Nephron progenitor cell (in vitro differentiated cells): ENCODE results near the gene LMBRD1.
"Not testable (repeated sequence)": the region's sequence is repeated elsewhere in the genome, so short reads cannot be mapped to it uniquely, and the experiment has no call there.

ENCODE experiments used
- DNase-seq: peaks from one replicate; pipeline ENCODE4 v3.0.0; 2021
- H3K27ac Mint-ChIP-seq: 2 replicates; pipeline ENCODE4 v1.8.0; 2021; ENCODE audit warnings: mild to moderate bottlenecking, moderate library complexity, mixed read lengths
- H3K27me3 Mint-ChIP-seq: 2 replicates; pipeline ENCODE4 v1.8.0; 2021; ENCODE audit warnings: mild to moderate bottlenecking, low read depth, mixed read lengths; ENCODE audit not compliant: poor library complexity
- H3K36me3 Mint-ChIP-seq: 2 replicates; pipeline ENCODE4 v1.8.0; 2021; ENCODE audit warnings: low read depth, mixed read lengths
- H3K4me1 Mint-ChIP-seq: 2 replicates; pipeline ENCODE4 v1.8.0; 2021; ENCODE audit warnings: mixed read lengths
- H3K4me3 Mint-ChIP-seq: 2 replicates; pipeline ENCODE4 v1.8.0; 2021; ENCODE audit warnings: mild to moderate bottlenecking, moderate library complexity, mixed read lengths
- H3K9me3 Mint-ChIP-seq: 2 replicates; pipeline ENCODE4 v1.8.0; 2021; ENCODE audit warnings: mild to moderate bottlenecking, moderate library complexity, mixed read lengths
- TF ChIP-seq, protein P1 (sequence below): fragments of 200-600 bp; sonication (generic); IDR thresholded peaks from 2 replicates; pipeline ENCODE4 v1.5.0; 2021; ENCODE audit warnings: antibody characterized with exemption

LMBRD1 gene

GRCh38 chr6:69812746-69813427 lies 16.1 kb upstream of the LMBRD1 start:
- H3K27ac Mint-ChIP-seq, result no peak overlapping the region
- H3K36me3 Mint-ChIP-seq, result no peaks in the 10 kb centered on the region
- TF ChIP-seq, protein P1, sequence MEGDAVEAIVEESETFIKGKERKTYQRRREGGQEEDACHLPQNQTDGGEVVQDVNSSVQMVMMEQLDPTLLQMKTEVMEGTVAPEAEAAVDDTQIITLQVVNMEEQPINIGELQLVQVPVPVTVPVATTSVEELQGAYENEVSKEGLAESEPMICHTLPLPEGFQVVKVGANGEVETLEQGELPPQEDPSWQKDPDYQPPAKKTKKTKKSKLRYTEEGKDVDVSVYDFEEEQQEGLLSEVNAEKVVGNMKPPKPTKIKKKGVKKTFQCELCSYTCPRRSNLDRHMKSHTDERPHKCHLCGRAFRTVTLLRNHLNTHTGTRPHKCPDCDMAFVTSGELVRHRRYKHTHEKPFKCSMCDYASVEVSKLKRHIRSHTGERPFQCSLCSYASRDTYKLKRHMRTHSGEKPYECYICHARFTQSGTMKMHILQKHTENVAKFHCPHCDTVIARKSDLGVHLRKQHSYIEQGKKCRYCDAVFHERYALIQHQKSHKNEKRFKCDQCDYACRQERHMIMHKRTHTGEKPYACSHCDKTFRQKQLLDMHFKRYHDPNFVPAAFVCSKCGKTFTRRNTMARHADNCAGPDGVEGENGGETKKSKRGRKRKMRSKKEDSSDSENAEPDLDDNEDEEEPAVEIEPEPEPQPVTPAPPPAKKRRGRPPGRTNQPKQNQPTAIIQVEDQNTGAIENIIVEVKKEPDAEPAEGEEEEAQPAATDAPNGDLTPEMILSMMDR, result no peak
- no peaks in the 10 kb centered on the region for H3K9me3 Mint-ChIP-seq
- DNase-seq, result no peak
- peaks cover 24% of the 10 kb centered on the region for H3K4me1 Mint-ChIP-seq
- no peaks in the 10 kb centered on the region for H3K27me3 Mint-ChIP-seq
- no peak overlapping the region for H3K4me3 Mint-ChIP-seq

- H3K36me3 Mint-ChIP-seq, result no peaks in the 10 kb centered on the region
- H3K27ac Mint-ChIP-seq, result no peak overlapping the region
- no peaks in the 10 kb centered on the region for H3K9me3 Mint-ChIP-seq
- peaks cover 3% of the 10 kb centered on the region for H3K27me3 Mint-ChIP-seq
- H3K4me3 Mint-ChIP-seq, result no peak overlapping the region
- no peaks in the 10 kb centered on the region for H3K4me1 Mint-ChIP-seq
- TF ChIP-seq, protein P1, result no peak
- no peak for DNase-seq
Measured at GRCh38 chr6:69802995-69803394, 6.2 kb upstream of the LMBRD1 start.

- TF ChIP-seq, protein P1, result no peak
- Mint-ChIP-seq H3K4me1 (peaks cover 9% of the 10 kb centered on the region), H3K36me3 (no peaks in the 10 kb centered on the region), H3K4me3 (no peak overlapping the region), H3K9me3 (peaks cover 10% of the 10 kb centered on the region), H3K27me3 (peaks cover 3% of the 10 kb centered on the region), H3K27ac (no peak overlapping the region)
- no peak for DNase-seq
Measured at GRCh38 chr6:69801711-69802110, 4.9 kb upstream of the LMBRD1 start.

GRCh38 chr6:69801225-69801624 lies 4.4 kb upstream of the LMBRD1 start:
- DNase-seq, result no peak
- H3K4me1 Mint-ChIP-seq, result peaks cover 10% of the 10 kb centered on the region
- peaks cover 10% of the 10 kb centered on the region for H3K9me3 Mint-ChIP-seq
- H3K27ac Mint-ChIP-seq, result no peak overlapping the region
- peaks cover 3% of the 10 kb centered on the region for H3K27me3 Mint-ChIP-seq
- TF ChIP-seq, protein P1, result no peak
- no peak overlapping the region for H3K4me3 Mint-ChIP-seq
- H3K36me3 Mint-ChIP-seq, result no peaks in the 10 kb centered on the region

GRCh38 chr6:69798796-69799195 lies 2.0 kb upstream of the LMBRD1 start:
- not testable (repeated sequence) for H3K4me3 Mint-ChIP-seq, H3K27me3 Mint-ChIP-seq, H3K9me3 Mint-ChIP-seq, DNase-seq, H3K36me3 Mint-ChIP-seq, H3K27ac Mint-ChIP-seq
- H3K4me1 Mint-ChIP-seq, result peaks cover 26% of the 10 kb centered on the region

DNA sequence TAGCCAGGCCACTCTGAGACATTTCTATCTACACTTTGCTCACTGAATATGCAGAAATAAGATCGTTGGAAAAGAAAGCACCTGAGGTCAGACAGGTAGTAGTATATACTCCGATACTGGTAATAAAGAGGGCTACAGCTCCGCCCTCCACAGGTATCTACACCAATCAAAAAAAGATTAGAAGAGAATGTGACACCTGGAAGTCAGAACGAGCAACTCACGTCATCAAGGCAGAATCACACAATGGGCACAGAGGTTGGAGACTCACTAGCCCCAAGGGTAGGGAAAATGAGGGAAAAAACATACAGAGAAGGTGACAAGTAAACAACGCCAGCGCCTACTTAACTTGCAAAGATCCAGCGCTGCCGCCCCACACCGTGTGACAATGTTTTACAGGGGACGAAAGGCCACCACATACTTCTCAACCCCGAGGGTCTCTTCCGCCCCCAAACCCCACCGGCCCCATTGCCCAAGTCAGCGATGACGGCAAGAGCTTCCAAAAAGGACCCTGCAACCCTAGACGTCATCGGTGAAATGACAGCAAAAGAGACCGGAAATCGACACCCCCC lies 653 bp downstream of the LMBRD1 start:
- DNase-seq, result no peak
- TF ChIP-seq, protein P1, result no peak
- H3K27ac Mint-ChIP-seq, result peak overlapping the region; percentile 98
- peak overlapping the region; percentile 95 for H3K4me3 Mint-ChIP-seq
- no peaks in the 10 kb centered on the region for H3K27me3 Mint-ChIP-seq
- H3K36me3 Mint-ChIP-seq, result no peaks in the 10 kb centered on the region
- H3K9me3 Mint-ChIP-seq, result peaks cover 10% of the 10 kb centered on the region
- peaks cover 32% of the 10 kb centered on the region for H3K4me1 Mint-ChIP-seq
